Activated naive CD4-positive, alpha-beta T cell treated with anti-CD3 and anti-CD28 coated beads for 36 hours (primary cell): ENCODE data around the gene NUP98. TPM values are rescaled to one million over a fixed set of nuclear protein-coding genes. Genes with fewer than 3 reads are reported as not detected.

Source experiments
- CTCF ChIA-PET: fragments of 350-600 bp; sonication (Branson Sonifier 250); formaldehyde crosslinking; loops from one replicate; lab custom pipeline; 2021; ENCODE audit warnings: antibody characterized with exemption; lab: Charles Lee
- DNase-seq: peaks from one replicate; pipeline ENCODE4 v3.0.0-alpha.2; 2020
- H3K27ac Mint-ChIP-seq: one replicate; pipeline ENCODE4 v1.8.0; 2021; ENCODE audit warnings: mild to moderate bottlenecking, mixed read lengths
- H3K27me3 Mint-ChIP-seq: one replicate; pipeline ENCODE4 v1.8.0; 2021; ENCODE audit warnings: low read depth, mixed read lengths
- H3K36me3 Mint-ChIP-seq: one replicate; pipeline ENCODE4 v1.8.0; 2021; ENCODE audit warnings: low read depth, mixed read lengths
- H3K4me1 Mint-ChIP-seq: one replicate; pipeline ENCODE4 v1.8.0; 2021; ENCODE audit warnings: low read depth, mixed read lengths
- H3K4me3 Mint-ChIP-seq: one replicate; pipeline ENCODE4 v1.8.0; 2021; ENCODE audit warnings: mild to moderate bottlenecking, moderate library complexity, mixed read lengths
- H3K9me3 Mint-ChIP-seq: one replicate; pipeline ENCODE4 v1.8.0; 2021; ENCODE audit warnings: mixed read lengths
- intact Hi-C: fragments of 100-400 bp; cut with micrococcal nuclease; formaldehyde crosslinking; loops from one replicate; pipeline ENCODE4 v1.15.1; 2023
- total RNA-seq, 2 experiments: library from RNA; stranded (reverse); gene quantifications; one replicate each; pipeline ENCODE4 v1.2.3, GENCODE V29; 2021

NUP98 gene
- total RNA-seq, 2 experiments from 2014 or later, result 90.8 to 97.6 TPM

DNA sequence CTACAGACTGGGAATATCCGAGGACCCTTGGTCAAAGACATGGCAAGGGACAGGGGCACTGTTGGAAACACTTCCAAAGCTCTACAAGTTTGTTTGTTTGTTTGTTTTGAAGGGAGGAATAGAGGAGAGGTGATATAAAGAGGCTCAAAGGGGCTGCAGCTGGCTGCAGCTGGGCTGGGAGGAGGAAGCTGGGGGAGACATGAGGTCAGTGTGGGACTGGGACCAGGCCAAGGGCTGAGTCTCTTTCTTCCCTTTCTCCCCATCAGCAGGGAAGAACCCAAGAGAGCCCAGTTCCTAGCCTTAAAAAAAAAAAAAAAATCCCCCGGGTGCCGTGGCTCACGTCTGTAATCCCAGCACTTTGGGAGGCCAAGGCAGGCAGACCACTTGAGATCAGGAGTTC lies 38.4 kb upstream of the NUP98 start:
- intact Hi-C loops, result no loop called here

DNA sequence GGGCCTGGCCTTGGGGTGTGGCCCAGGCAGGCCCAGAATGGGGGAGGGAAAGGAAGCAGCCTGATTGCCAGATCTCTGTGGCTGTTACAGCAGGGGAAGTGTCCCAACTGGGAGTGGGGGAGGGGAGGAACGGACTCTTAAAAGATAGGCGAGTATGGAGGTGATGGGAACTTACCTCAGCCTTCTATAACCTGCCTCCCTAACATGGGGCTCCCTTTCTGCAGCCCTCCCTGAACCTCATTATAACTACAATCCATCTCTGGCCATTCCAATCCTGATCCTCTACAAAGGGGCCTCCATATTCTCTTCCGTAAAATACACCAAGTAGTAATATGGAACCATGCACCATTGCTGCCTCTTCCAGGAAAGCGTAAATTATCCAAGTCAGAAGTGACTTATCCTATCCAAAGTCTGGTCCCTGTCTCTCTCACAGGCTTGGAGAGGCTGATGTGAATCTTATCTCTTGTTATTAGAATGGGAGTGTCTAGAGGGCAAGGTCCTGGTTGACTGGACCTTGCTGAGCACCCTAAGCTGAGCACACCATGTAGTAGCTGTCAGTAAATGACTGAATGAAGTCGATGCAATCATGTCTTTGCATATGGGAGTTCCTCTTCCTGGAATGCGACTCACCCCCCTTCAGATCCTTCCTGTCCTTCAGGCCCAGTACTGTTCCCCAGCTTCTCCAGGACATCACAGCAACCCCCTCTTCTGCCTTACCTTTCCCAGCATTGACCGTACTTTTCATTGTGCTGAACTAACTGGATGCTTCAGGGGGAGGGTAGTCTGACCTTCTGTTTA lies 37.5 kb upstream of the NUP98 start:
- intact Hi-C loops, result no loop called here
- Mint-ChIP-seq H3K36me3 (peaks cover 74% of the 10 kb centered on the region), H3K27ac (peak overlapping the region; percentile 86), H3K9me3 (no peaks in the 10 kb centered on the region), H3K4me3 (peak overlapping the region; percentile 85), H3K27me3 (no peaks in the 10 kb centered on the region), H3K4me1 (peaks cover 82% of the 10 kb centered on the region)
- CTCF ChIA-PET, result interaction anchor here (0.6 to 17.3 kb wide), 6 partner anchors 7 to 238 kb away, joined by 3 to 231 read pairs (median 3); partner anchors contain the start of genes NUP98 and STIM1
- DNase-seq, result peak; percentile 43

More for the DNA sequence above, 38.4 kb upstream of the NUP98 start:
- DNase-seq, result no peak
- H3K9me3 Mint-ChIP-seq, result no peaks in the 10 kb centered on the region
- H3K27me3 Mint-ChIP-seq, result no peaks in the 10 kb centered on the region
- H3K4me1 Mint-ChIP-seq, result peaks cover 76% of the 10 kb centered on the region
- H3K27ac Mint-ChIP-seq, result peak overlapping the region; percentile 86
- H3K4me3 Mint-ChIP-seq, result peak overlapping the region; percentile 85
- H3K36me3 Mint-ChIP-seq, result peaks cover 70% of the 10 kb centered on the region
- CTCF ChIA-PET, result interaction anchor here (0.6 to 17.3 kb wide), 6 partner anchors 8 to 237 kb away, joined by 3 to 231 read pairs (median 4); partner anchors contain the start of genes NUP98 and STIM1

GRCh38 chr11:3834349-3834663 lies 37.0 kb upstream of the NUP98 start:
- peaks cover 82% of the 10 kb centered on the region for H3K4me1 Mint-ChIP-seq
- peak overlapping the region; percentile 86 for H3K27ac Mint-ChIP-seq
- H3K27me3 Mint-ChIP-seq, result no peaks in the 10 kb centered on the region
- H3K36me3 Mint-ChIP-seq, result peaks cover 68% of the 10 kb centered on the region
- CTCF ChIA-PET, result interaction anchor here (0.6 to 17.3 kb wide), 2 partner anchors 10 to 17 kb away, joined by 3 to 231 read pairs; partner anchors contain the start of gene STIM1
- H3K4me3 Mint-ChIP-seq, result peak overlapping the region; percentile 85
- no peak for DNase-seq
- intact Hi-C loops, result no loop called here
- no peaks in the 10 kb centered on the region for H3K9me3 Mint-ChIP-seq

- CTCF ChIA-PET, result interaction anchor here (0.8 to 17.3 kb wide), 5 partner anchors 10 to 239 kb away, joined by 3 to 231 read pairs (median 10); partner anchors contain the start of genes PGAP2 and STIM1
- intact Hi-C loops, result no loop called here
- Mint-ChIP-seq H3K9me3 (no peaks in the 10 kb centered on the region), H3K27ac (peak overlapping the region; percentile 86), H3K4me3 (no peak overlapping the region), H3K36me3 (peaks cover 63% of the 10 kb centered on the region), H3K4me1 (peaks cover 80% of the 10 kb centered on the region), H3K27me3 (no peaks in the 10 kb centered on the region)
- no peak for DNase-seq
These were observed 36.1 kb upstream of the NUP98 start for GRCh38 chr11:3833449-3833848.

- CTCF ChIA-PET, result interaction anchor here (0.8 to 17.3 kb wide), 6 partner anchors 9 to 240 kb away, joined by 3 to 231 read pairs (median 10); partner anchors contain the start of genes PGAP2, RHOG and STIM1
- no peak for DNase-seq
- Mint-ChIP-seq H3K27ac (peak overlapping the region; percentile 86), H3K27me3 (no peaks in the 10 kb centered on the region), H3K9me3 (no peaks in the 10 kb centered on the region), H3K4me3 (no peak overlapping the region), H3K36me3 (peaks cover 62% of the 10 kb centered on the region), H3K4me1 (peaks cover 78% of the 10 kb centered on the region)
- intact Hi-C loops, result loop anchor here (1.0 kb wide), 1 partner anchor 7 kb away; the partner anchor contains the start of gene RHOG
These were observed 35.5 kb upstream of the NUP98 start for GRCh38 chr11:3832816-3833215.

DNA sequence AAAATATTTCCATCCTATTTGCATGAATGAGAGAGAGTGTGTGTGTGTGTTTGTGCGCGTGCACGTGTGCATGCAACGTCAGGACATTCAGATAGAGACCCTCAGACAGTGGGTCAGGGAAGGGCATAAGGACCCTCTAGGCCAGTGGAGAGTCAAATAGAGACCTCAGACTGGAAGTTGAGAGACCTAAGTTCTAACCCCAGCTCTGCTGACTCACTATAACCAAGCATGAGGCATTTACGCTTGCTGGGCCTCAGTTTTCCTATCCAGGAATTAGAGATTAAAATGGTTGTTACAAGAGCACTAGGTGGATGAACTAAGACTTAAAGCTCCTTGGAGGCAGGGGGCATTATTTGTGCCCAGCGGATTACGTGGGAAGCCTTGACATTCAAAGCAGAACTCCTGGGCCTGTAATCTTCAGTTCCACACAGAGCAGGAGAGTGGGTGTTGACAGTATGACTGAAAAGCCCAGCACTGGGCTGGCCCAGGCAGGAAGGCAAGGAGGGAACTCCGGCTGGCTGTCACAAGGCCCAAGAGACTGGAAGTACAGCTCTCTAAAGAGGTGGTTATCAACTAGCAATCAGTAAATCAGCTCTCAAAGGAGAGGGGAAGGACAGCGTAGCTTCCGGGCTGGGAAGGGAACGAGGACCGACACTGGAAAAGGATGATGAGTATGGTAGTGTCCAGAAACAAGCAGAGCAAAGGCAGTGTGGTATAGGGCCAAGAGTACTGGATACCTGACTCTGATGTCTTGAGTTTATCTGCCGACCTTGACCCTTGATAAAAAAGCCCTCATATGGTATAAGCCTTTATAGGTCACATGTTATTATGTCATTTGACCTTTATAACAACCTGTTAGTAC lies 34.3 kb upstream of the NUP98 start:
- intact Hi-C loops, result loop anchor here (1.0 kb wide), 1 partner anchor 9 kb away; the partner anchor contains the start of gene RHOG
- DNase-seq, result no peak
- peak overlapping the region; percentile 86 for H3K27ac Mint-ChIP-seq
- CTCF ChIA-PET, result interaction anchor here (2.3 to 17.3 kb wide), 4 partner anchors 10 to 241 kb away, joined by 10 to 231 read pairs (median 12); partner anchors contain the start of genes PGAP2, RHOG and STIM1
- H3K27me3 Mint-ChIP-seq, result no peaks in the 10 kb centered on the region
- H3K9me3 Mint-ChIP-seq, result no peaks in the 10 kb centered on the region
- H3K36me3 Mint-ChIP-seq, result peaks cover 65% of the 10 kb centered on the region
- peak overlapping the region; percentile 0 for H3K4me3 Mint-ChIP-seq
- H3K4me1 Mint-ChIP-seq, result peaks cover 70% of the 10 kb centered on the region

GRCh38 chr11:3830730-3831129 lies 33.4 kb upstream of the NUP98 start:
- Mint-ChIP-seq H3K27me3 (no peaks in the 10 kb centered on the region), H3K4me1 (peaks cover 65% of the 10 kb centered on the region), H3K36me3 (peaks cover 68% of the 10 kb centered on the region), H3K9me3 (no peaks in the 10 kb centered on the region), H3K27ac (peak overlapping the region; percentile 86), H3K4me3 (no peak overlapping the region)
- CTCF ChIA-PET, result interaction anchor here (0.7 to 17.3 kb wide), 4 partner anchors 11 to 241 kb away, joined by 3 to 231 read pairs (median 12); partner anchors contain the start of genes PGAP2, RHOG and STIM1
- DNase-seq, result no peak
- intact Hi-C loops, result no loop called here

DNA sequence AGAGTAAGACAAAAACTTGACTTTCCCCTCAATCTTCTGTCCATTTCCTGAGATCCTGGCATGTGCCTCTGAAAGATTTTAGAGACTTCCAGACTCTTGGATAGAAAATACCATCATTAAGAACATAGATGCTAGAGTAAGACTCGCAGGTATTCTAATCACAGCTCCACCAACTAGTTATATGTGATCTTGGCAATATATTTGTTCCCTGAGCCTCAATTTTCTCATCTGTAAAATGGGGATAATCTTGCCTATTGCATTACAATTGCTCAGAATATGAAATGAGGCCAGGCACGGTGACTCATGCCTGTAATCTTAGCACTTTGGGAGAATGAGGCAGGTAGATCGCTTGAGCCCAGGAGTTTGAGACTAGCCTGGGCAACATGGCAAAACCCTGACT lies 32.7 kb upstream of the NUP98 start:
- Mint-ChIP-seq H3K4me1 (peaks cover 62% of the 10 kb centered on the region), H3K27ac (peak overlapping the region; percentile 86), H3K27me3 (no peaks in the 10 kb centered on the region), H3K9me3 (no peaks in the 10 kb centered on the region), H3K4me3 (no peak overlapping the region), H3K36me3 (peaks cover 62% of the 10 kb centered on the region)
- no peak for DNase-seq
- intact Hi-C loops, result no loop called here
- CTCF ChIA-PET, result interaction anchor here (0.7 to 17.3 kb wide), 2 partner anchors 22 to 242 kb away, joined by 3 to 231 read pairs; partner anchors contain the start of gene STIM1

DNA sequence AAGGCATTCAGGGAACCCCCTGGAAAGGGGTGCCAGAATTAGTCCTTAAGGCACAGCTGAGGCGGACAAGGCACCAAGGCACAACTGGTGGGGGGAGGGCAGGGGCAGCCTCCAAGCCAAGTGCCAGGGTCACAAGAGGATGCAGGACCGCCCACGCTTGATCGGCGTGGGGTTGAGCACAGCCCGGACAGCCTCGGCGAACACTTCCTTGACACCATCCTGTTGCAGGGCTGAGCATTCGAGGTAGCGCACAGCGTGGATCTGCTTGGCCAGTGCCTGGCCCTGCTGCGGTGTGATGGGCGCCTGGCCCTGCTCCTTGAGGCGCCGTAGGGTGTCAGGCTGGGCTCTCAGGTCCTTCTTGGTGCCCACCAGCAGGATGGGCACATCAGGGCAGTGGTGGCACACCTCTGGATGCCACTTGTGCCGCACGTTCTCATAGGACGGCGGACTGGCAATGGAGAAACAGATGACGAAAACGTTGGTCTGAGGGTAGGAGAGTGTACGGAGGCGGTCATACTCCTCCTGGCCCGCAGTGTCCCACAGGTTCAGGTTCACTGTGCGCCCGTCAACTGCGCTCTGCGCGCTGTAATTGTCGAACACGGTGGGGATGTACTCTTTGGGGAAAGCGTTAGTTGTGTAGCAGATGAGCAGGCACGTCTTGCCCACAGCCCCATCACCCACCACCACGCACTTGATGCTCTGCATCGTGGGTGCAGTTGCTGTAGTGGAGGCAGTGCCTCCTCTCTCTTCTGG lies 30.3 kb upstream of the NUP98 start:
- CTCF ChIA-PET, result interaction anchor here (0.6 to 3.1 kb wide), 5 partner anchors 8 to 246 kb away, joined by 3 to 19 read pairs (median 3); no protein-coding TSS in a partner anchor
- Mint-ChIP-seq H3K27ac (peak overlapping the region; percentile 70), H3K4me1 (peaks cover 46% of the 10 kb centered on the region)

DNA sequence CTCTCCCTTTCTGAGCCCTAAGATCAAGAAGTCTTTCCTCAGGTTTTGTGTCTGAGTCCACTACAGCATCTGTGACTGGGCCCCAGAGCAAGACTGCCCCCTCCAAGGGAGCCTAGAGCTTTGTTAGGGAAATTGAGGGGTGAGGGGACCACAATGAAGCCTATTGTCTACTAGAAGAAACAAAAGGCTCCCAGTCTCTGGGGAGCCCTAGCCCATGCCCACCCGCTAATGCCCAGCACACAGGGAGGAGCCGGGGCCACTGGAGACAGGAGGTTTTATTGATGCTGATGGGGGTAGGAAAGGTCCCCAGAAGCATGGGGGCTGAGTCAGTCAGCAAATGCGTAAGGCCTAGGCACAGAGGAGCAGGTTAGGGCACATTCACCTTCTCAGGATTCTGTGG lies 29.4 kb upstream of the NUP98 start:
- Mint-ChIP-seq H3K9me3 (no peaks in the 10 kb centered on the region), H3K27ac (peak overlapping the region; percentile 76), H3K36me3 (peaks cover 38% of the 10 kb centered on the region), H3K27me3 (no peaks in the 10 kb centered on the region), H3K4me3 (no peak overlapping the region), H3K4me1 (peaks cover 37% of the 10 kb centered on the region)
- CTCF ChIA-PET, result interaction anchor here (0.6 to 3.1 kb wide), 7 partner anchors 11 to 246 kb away, joined by 3 to 19 read pairs (median 3); partner anchors contain the start of gene RHOG
- intact Hi-C loops, result no loop called here
- no peak for DNase-seq

More for the DNA sequence above, 30.3 kb upstream of the NUP98 start:
- Mint-ChIP-seq H3K36me3 (peaks cover 43% of the 10 kb centered on the region), H3K27me3 (no peaks in the 10 kb centered on the region), H3K4me3 (no peak overlapping the region), H3K9me3 (no peaks in the 10 kb centered on the region)
- no peak for DNase-seq
- intact Hi-C loops, result no loop called here
